G401.6 (cell line): ENCODE measurements around the gene PPP1CA.

ENCODE experiments used
- FAIRE-seq: peaks from 2 replicates; lab custom pipeline; 2012; peaks lifted over from hg19 to GRCh38; lab: Jason Lieb, UNC

PPP1CA gene

GRCh38 chr11:67369275-67369674 is 32.4 kb downstream of the PPP1CA start:
- FAIRE-seq = no peak

DNA sequence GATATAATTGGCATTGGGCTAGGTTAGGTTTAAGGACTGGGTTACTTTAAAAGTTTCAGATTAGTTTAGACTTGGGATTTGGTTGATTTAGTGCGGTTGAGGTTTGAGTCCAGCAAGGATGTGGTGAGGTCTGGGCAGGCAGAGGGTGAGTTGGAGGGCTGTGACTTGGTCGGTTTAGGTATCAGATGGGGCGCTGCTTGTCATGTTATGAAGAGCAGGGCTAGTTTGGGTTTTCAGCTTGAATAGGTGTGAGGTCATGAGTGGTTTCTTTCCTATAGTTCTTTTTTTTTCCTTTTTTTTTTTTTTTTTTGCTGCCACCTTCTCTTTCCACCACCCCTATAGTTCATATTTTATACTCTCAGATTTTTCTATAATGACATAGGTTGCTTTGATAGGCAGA is 33.0 kb downstream of the PPP1CA start:
- no peak for FAIRE-seq

- no peak for FAIRE-seq
Measured at GRCh38 chr11:67367761-67368227, 33.9 kb downstream of the PPP1CA start.

- FAIRE-seq = no peak
Measured at GRCh38 chr11:67366961-67367760, 34.5 kb downstream of the PPP1CA start.

- no peak for FAIRE-seq
Measured at GRCh38 chr11:67366546-67366945, 35.1 kb downstream of the PPP1CA start.

- FAIRE-seq = no peak
Measured at GRCh38 chr11:67365736-67366444, 35.8 kb downstream of the PPP1CA start.

DNA sequence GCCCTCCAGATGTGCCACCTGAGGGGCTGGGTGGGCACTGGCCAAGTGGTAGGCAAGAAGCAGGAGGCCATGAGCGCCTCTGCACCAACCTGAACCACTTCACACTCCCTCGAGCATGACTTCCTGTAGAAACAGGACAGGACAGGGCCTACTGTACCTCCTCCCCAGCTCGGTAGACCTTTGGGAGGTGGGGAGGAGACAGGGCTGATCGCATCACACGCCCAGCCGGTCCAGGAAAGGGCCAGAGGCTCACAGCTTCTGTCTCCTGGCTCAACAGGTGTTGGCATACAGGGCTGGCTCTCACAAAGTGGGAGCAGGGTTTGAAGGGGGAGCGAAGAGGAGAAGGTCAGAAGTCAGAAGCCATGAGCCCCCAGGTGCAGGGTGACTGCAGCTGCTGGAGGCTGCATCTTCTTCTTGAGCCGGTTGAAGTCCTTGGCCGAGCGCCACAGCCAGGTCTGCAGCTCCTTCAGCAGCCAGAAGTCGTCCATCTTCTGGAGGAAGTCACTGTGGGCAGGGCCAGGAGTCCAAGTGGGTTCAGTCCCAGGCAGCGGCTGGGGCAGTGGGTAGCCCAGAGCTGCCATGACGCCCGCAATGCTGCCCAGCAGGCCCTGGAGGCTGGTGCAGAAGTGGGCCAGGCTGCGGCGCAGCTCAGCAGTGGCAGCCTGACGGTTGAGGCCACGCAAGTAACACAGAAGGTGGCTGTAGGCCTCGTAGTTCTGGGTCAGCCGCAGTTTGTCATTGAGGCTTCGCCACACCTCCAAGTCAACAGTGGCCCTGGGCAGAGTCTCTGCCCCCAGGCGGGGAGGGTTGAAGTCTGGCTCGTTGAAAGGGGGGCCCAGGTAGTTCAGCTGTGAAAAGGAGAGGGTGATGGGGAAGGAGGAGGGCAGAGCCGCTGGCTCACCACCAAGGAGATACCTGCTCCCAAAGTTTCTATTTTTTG is 36.6 kb downstream of the PPP1CA start:
- no peak for FAIRE-seq

DNA sequence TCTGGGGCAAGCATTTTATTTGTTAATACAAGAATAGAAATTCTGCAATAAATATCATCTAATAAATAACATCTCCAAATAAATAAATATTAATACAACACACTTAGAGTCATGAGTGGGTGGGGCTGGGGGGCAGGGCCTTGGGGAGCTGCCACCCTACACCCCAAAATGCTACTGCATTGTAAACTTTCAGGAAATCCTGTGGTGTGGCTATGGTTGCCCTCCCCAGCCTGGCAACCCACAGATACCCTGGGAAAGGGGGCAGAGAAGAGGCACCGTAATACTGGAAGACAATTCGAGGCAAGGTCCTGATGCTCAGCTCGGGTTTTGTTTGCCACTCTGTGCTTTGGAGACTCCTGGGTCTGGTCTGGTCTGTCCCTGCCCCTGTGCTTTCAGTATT is 37.5 kb downstream of the PPP1CA start:
- FAIRE-seq = no peak

DNA sequence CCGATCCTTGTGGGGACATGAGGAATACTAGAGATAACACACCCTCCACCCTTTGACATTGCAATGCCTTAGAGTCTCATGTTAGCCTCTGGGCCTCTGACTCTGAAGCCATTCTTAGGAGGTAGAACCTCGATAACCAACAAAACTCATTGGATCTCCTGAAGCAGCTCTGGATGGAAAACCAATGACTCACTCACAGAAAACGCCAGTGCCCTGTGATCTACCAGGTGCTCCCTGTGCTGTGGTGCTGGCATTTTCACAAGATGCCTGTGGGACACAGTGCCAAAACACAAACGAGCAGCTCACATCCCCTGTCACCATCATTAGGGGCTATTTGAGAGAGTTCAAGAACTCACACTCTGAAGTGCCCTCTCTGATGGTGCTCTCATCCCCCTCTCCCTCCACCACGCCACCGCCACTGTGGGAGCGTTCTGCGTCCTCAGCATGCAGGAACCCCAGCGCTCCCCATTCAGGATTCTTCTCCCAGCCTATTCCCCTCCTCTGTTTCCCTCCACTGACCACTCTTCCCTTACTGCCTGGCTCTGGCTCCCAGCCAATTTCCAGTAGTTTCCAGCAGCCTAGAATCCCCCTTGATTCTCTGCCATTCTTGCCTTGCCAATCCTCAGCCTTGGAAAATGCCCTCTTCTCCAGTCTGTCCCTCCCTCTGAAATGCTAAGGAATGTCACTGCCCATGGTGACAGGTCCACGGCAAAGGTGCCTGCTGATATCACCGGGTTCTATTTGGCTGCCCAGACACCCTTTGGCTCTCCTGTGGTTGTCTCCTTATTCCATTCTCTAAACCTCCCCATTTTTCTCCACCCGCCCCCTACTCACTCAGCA is 43.6 kb downstream of the PPP1CA start:
- no peak for FAIRE-seq

DNA sequence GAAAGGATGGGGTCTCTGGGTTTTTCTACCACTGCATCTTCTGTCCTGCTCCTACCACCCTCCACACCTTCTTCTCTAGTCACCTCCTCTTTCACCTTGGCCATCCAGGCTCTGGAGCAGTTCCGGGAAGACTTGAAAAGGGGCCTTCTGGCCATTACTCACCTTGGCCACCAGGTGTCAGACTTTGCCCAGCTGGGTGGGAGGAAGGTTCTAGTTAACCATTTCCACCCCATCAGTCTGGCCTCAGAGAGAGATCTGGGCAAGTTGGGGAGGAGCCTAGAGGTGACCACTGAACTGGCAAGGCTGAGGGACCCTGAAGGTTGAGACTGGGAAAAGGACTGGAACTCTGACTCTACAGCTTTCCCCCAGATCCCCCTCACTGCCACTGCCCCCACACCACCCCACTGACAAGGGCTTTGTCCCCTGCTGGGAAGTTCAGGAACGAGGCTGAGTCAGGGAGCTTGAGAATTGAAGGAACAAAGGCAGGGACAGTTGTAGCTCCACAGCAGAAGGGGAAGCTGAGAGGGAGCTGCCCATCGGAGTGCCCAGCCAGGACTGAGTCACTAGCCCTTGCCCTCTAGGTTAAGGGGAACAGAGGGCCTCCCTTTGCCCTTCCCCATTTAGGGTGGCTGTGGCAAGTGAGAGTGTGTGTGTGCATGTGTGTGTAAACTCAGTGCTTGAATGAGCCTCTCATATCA is 44.6 kb downstream of the PPP1CA start:
- FAIRE-seq = peak; percentile 11

DNA sequence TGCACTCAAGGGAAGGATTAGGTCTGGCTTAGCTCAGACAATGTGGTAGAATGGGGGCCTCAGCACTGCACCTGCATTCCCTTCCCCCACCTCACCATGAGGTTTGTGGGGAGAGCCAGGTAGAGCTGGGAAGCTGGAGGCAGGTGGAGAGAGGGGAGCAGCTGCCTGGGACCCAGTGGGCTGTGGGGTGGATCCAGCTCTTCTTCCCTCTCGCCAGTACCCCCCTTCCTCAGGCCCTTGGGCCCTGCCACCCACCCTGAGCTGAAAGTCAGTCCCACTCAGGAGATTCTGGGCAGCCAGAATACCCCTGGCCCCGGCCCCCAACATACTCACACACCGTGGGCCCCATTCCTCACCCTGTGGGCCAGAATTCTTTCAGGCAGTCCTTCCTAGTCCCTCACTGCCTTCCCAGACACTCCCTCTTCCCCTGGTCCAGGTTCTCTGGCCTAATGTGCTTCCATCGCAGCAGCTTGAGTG is 45.2 kb downstream of the PPP1CA start:
- FAIRE-seq = no peak

- no peak for FAIRE-seq
Measured at GRCh38 chr11:67355794-67356386, 45.8 kb downstream of the PPP1CA start.

- no peak for FAIRE-seq
Measured at GRCh38 chr11:67355023-67355793, 46.5 kb downstream of the PPP1CA start.

DNA sequence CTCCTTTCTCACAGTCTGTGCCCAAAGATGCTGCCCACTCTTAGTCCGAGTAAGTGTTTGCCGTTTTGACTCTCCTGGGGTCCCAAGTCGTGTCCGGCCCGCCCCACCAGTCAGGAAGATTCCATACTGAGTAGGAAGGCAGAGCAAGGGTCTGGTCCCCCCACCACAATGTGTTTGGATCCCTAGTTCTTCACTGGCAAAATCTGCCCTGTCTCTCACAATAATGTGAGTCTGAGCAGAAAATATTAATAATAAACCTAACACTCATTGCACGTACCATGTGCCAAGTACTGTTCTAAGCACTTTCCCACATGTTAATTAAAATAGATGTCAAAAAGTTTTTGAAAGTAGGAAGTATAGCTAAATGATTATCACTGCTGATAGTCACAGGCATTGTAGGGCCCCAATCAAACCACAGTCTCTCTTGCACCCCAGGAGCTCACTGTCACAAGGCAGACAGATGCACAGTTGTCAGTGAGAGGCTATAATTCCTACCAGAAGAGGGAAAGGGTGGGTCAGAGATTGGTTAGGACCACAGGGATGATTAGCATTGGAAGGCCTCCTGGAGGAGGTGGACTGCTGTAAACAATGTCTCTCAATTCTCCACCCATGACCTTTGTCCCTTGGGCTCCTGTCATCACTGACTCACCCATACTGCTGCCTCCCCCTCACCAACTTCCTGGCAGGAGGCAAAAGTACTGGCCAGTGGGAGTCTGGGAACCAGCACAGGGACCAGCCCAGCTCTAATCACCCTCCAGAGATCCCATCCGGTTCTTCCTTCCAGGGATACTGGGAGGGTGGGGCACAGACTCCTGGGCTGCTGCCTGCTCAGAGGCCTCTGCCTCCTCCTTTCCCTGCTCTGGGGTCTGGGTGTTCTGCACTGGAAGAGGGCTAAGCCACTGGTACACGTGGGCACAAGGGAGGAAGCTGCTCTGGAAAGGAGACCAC is 47.3 kb downstream of the PPP1CA start:
- no peak for FAIRE-seq

DNA sequence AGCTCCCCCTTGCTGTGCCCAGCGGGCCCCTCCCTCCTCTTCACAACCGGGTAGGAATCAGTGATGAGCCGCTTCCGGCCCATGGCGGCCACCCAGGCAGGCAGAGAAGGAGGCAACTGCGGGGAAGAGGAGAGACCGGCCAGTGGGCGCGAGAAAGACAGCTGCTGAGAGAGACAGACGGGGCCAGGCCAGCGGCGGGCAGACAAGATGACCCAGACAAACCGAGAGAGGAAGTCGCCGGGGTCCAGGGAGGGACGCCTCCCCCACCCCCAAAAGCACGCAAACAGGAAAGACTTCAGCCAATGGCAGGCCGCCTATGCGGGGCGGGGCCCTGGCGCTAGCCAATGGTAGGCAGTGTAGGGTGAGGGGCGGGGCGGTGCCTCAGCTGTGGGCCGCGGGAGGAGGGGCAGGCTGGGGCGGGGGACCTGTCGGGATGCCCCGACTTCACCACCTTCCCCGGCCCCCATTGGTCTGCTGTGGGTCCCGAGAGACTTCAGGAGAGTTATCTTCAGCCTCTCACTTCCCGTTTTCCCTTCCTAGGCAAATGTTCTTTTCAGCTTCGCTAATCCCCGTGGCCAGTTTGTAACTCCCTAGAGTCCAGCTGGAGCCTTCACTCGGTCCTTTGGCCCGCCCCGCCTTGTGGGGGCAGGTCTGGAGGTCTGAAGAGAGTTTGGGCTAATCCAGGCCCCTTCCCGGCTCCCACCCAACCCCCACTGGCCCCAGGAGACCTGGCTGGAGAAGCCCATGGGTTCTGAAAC is 48.2 kb downstream of the PPP1CA start, which contains the start of gene POLD4:
POLD4 (minus strand) TSS at position 230 of the 758 bp plus-strand sequence; CDS start at position 83, 147 bp downstream.
- FAIRE-seq = no peak

- FAIRE-seq = no peak
Measured at GRCh38 chr11:67352546-67353316, 48.9 kb downstream of the PPP1CA start.
